ENCODE data around the gene LRP6.

DNA sequence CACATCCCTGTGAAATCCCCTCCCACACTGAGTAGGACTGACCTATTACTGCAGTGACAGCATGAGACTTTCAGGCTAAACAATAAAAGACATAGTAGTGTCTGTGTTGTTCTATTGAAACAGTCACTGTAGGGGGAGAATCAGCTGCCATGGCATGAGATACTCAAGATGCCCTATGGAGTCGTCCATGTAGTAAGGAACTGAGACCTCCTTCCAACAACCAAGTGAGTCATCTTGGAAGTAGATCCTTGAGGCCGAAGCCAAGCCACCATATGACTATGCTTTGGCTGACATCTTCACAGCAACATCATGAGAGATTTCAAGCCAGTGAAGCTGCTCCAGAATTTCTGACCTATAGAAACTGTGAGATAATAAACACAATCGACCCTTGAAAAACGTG lies 12.1 kb upstream of the LRP6 start:
- TF ChIP-seq, protein P1, sequence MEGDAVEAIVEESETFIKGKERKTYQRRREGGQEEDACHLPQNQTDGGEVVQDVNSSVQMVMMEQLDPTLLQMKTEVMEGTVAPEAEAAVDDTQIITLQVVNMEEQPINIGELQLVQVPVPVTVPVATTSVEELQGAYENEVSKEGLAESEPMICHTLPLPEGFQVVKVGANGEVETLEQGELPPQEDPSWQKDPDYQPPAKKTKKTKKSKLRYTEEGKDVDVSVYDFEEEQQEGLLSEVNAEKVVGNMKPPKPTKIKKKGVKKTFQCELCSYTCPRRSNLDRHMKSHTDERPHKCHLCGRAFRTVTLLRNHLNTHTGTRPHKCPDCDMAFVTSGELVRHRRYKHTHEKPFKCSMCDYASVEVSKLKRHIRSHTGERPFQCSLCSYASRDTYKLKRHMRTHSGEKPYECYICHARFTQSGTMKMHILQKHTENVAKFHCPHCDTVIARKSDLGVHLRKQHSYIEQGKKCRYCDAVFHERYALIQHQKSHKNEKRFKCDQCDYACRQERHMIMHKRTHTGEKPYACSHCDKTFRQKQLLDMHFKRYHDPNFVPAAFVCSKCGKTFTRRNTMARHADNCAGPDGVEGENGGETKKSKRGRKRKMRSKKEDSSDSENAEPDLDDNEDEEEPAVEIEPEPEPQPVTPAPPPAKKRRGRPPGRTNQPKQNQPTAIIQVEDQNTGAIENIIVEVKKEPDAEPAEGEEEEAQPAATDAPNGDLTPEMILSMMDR (IDR thresholded peaks at IDR 0.05) = no peak
- no peak for TF ChIP-seq EP300 (IDR thresholded peaks at IDR 0.05)

Measured in ovary (tissue), 3 donors.